ENCODE measurements around the gene PHF20. TPM values are rescaled to one million over a fixed set of nuclear protein-coding genes. Genes with fewer than 3 reads are reported as not detected.
"Not testable (repeated sequence)": the region's sequence is repeated elsewhere in the genome, so short reads cannot be mapped to it uniquely, and the experiment has no call there.

PHF20 gene
- total RNA-seq, 4 donors from 2014 or later: 28.0 to 51.7 (median 35.2) TPM

DNA sequence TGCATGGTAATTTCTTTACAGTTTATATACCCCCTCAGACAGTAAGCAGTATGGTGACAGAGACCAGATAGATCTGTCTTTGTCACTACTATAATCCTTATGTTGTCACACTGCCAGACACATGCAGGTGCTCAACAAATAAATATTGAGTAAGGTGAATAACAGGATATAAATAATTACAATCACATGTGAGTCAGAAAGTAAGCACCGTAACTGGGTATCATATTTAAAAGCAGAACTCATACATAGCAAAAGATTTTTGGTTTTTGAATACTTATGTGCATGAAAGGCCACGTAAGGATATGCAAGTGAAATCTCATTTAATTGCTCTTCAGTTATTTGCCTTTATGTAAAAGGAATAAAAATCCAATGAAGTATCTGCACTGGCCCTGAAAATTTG lies 214.0 kb downstream of the PHF20 start:
- Histone ChIP-seq H3K27me3 (no peaks in the 10 kb centered on the region), H3K9me3 (no peaks in the 10 kb centered on the region), H3K36me3 (no peaks in the 10 kb centered on the region), H3K4me1 (no peaks in the 10 kb centered on the region), H3K4me3 (replicated peaks in 1 of 3) (no peak overlapping the region), H3K27ac (no peak overlapping the region)
- DNase-seq: no peak
- WGBS, 2 donors: 88 to 90% methylated on average over 2 of the region's 2 CpGs
- TF ChIP-seq, protein P1, sequence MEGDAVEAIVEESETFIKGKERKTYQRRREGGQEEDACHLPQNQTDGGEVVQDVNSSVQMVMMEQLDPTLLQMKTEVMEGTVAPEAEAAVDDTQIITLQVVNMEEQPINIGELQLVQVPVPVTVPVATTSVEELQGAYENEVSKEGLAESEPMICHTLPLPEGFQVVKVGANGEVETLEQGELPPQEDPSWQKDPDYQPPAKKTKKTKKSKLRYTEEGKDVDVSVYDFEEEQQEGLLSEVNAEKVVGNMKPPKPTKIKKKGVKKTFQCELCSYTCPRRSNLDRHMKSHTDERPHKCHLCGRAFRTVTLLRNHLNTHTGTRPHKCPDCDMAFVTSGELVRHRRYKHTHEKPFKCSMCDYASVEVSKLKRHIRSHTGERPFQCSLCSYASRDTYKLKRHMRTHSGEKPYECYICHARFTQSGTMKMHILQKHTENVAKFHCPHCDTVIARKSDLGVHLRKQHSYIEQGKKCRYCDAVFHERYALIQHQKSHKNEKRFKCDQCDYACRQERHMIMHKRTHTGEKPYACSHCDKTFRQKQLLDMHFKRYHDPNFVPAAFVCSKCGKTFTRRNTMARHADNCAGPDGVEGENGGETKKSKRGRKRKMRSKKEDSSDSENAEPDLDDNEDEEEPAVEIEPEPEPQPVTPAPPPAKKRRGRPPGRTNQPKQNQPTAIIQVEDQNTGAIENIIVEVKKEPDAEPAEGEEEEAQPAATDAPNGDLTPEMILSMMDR (IDR thresholded peaks at IDR 0.05): no peak
- no peak for TF ChIP-seq POLR2A (IDR thresholded peaks at IDR 0.05)
- intact Hi-C loops (cut with DNase I): no loop called here

DNA sequence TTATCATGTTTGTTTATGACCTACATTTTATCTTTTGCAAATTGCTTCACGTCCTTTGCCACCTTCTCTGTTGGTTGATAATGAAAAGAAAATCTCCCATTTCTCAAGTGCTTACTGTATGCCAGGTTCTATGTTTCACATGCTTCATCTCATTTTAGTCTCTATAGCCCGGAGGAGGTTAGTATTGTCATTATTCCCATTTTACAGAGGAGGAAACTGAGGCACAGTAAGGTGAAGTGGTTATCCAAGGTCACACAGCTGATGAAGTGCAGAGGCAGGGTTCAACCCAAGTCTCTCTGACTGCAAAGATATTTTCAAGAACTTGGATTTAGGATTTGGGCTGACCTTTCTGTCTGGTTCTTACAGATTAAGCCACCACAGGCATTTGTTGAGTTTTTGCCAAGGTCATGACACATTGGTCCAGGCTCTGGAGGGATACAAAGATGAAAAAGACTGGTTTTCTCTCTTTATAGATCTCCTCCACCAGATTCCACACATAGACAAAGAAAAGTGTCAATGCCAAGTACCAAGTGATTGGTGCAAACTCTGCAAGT lies 217.2 kb downstream of the PHF20 start:
- no peak for TF ChIP-seq POLR2A (IDR thresholded peaks at IDR 0.05)
- TF ChIP-seq, protein P1 (IDR thresholded peaks at IDR 0.05): no peak
- no peak overlapping the region for H3K4me3 ChIP-seq (replicated peaks in 1 of 3)
- no peaks in the 10 kb centered on the region for H3K27me3 ChIP-seq
- H3K4me1 ChIP-seq: no peaks in the 10 kb centered on the region
- intact Hi-C loops (cut with DNase I): no loop called here
- DNase-seq: no peak
- no peaks in the 10 kb centered on the region for H3K9me3 ChIP-seq
- WGBS, 2 donors: 82 to 84% methylated on average over 2 of the region's 2 CpGs
- no peak overlapping the region for H3K27ac ChIP-seq
- no peaks in the 10 kb centered on the region for H3K36me3 ChIP-seq

DNA sequence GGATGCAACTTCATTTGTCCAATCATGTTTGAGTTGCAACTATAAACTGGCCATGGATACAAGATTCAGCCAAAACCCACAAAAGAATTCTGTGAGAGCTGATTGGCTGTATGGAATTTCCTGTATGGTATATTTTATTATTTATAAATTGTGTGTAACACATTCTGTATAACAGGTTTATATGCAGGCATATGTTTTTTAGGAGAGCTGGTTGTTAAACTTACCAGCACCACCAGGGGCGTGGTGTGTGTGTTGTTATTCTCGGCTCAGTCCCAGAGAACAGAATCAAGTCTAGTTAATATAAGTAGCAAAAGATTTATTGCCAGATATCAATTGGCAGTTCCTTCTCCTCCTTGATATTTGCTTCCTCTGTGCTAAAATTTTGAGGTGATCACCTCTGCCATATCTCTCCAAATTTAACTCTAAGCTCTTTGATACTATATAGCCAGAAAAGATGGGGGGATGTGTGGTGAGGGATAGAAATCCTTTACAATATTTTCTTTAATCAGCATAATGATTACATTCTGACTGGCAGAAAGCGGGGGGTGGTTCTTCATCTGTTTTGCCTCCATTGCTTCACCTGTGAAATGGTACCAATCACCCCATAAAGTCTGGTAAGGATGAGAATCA lies 219.4 kb downstream of the PHF20 start:
- peak; percentile 20 to 32 for DNase-seq
- TF ChIP-seq, protein P1 (IDR thresholded peaks at IDR 0.05): peak in 3 of 6 experiments; percentile 13 to 48 (median 27)
- TF ChIP-seq POLR2A (IDR thresholded peaks at IDR 0.05): no peak
- intact Hi-C loops (cut with DNase I): no loop called here

DNA sequence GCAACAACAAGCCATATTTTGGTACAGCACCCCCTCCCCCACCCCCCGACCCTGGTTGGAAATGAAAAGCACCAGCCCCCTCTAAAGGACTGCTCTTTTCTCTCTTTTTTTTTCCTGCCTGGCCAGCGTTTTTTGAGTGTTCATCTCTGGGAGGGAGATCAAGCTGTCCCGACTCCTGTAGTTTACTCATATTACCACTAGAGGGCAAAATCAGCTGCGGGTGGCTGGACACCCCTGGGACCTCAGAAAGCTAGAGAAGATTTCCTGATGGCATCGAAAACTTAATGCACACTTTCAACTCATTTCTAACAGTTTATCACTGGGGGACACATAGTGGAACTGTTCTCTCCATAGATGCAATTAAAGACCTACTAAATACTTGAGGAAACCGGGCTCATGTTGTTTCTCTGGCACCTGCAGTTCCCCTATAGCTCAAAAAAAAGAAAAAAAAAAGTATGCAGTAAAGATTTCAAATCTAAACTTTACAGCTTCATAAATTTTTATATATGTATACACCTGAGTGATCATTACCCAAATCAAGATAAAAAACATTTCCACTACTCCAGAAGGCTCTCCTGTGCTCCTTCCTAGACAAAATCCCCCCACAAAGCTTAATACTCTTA lies 221.0 kb downstream of the PHF20 start:
- no peak for TF ChIP-seq POLR2A (IDR thresholded peaks at IDR 0.05)
- TF ChIP-seq, protein P1 (IDR thresholded peaks at IDR 0.05): peak; percentile 55 to 81 (median 71)
- H3K9me3 ChIP-seq: no peaks in the 10 kb centered on the region
- peak; percentile 31 to 42 for DNase-seq
- WGBS, 2 donors: 2% methylated on average over 6 of the region's 6 CpGs
- no peaks in the 10 kb centered on the region for H3K4me1 ChIP-seq
- no peak overlapping the region for H3K4me3 ChIP-seq (replicated peaks in 1 of 3)
- H3K27ac ChIP-seq: no peak overlapping the region
- intact Hi-C loops (cut with DNase I): no loop called here
- H3K36me3 ChIP-seq: no peaks in the 10 kb centered on the region
- H3K27me3 ChIP-seq: no peaks in the 10 kb centered on the region

More for the DNA sequence above, 219.4 kb downstream of the PHF20 start:
- Histone ChIP-seq H3K9me3 (no peaks in the 10 kb centered on the region), H3K27ac (no peak overlapping the region), H3K4me1 (no peaks in the 10 kb centered on the region), H3K36me3 (no peaks in the 10 kb centered on the region), H3K4me3 (replicated peaks in 1 of 3) (no peak overlapping the region), H3K27me3 (no peaks in the 10 kb centered on the region)
- WGBS, 2 donors: 34 to 42% methylated on average over 3 of the region's 3 CpGs

DNA sequence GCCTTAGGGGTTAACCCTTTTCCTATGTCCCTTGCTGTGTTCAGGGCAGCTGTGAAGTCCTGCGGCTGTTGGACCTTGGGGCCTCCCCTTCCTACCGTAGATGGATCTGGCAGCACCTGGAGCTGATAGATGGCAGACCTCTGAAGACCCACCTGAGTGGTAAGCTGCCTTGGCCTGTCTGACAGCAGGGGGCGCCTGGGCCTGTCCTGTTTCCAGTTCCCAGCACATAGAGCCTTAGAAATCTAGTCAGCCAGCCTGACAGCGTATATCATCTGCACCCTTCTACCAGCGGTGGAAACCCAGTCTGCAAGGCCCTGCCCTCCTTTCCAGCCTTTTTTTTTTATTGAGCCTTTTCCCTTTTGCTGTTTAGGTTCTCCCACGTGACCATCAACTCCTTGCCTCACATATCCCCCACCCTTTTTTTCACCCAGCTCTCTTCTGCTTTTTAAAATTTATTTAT lies 223.2 kb downstream of the PHF20 start:
- Histone ChIP-seq H3K4me3 (replicated peaks in 1 of 3) (no peak overlapping the region), H3K27me3 (no peaks in the 10 kb centered on the region), H3K4me1 (no peaks in the 10 kb centered on the region), H3K27ac (no peak overlapping the region), H3K9me3 (no peaks in the 10 kb centered on the region), H3K36me3 (no peaks in the 10 kb centered on the region)
- intact Hi-C loops (cut with DNase I): loop anchor here (5.0 kb wide), 2 partner anchors 147 to 202 kb away; no protein-coding TSS in a partner anchor
- 3 to 8% methylated on average over 5 to 6 of the region's 6 CpGs for WGBS, 2 donors
- TF ChIP-seq, protein P1 (IDR thresholded peaks at IDR 0.05): peak; percentile 73 to 95 (median 88)
- TF ChIP-seq POLR2A (IDR thresholded peaks at IDR 0.05): no peak
- peak; percentile 90 to 91 for DNase-seq

DNA sequence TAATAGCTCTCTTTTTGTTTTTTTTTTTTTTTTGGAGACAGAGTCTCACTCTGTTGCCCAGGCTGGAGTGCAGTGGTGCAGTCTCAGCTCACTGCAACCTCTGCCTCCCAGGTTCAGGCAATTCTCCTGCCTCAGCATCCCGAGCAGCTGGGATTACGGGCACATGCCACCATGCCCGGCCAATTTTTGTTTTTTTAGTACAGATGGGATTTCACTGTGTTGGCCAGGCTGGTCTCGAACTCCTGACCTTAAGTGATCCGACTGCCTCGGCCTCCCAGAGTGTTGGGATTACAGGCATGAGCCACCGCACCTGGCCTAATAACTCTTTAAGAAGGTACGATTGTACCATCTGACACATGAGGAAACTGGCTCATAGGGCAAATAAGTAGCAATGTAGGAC lies 224.7 kb downstream of the PHF20 start:
- not testable (repeated sequence) for H3K4me1 ChIP-seq; H3K27me3 ChIP-seq; H3K36me3 ChIP-seq; H3K9me3 ChIP-seq; H3K4me3 ChIP-seq (replicated peaks in 1 of 3); H3K27ac ChIP-seq; DNase-seq
- 93 to 95% methylated on average over 8 of the region's 8 CpGs for WGBS, 2 donors
- intact Hi-C loops (cut with DNase I): loop anchor here (5.0 kb wide), 2 partner anchors 146 to 201 kb away; no protein-coding TSS in a partner anchor
